Lung (tissue), 12 donors: ENCODE data around the gene PES1. TPM values are rescaled to one million over a fixed set of nuclear protein-coding genes. Genes with fewer than 3 reads are reported as not detected.

ENCODE experiments used
- ATAC-seq: fragments of 200-7000 bp; cut with Tn5 transposase; one replicate; pipeline ENCODE4 v1.9.1; 2020; ENCODE audit warnings: moderate number of reproducible peaks; ENCODE audit not compliant: insufficient read depth, low FRiP score
- DNase-seq, 3 donors: peaks; one replicate each; pipeline ENCODE4 v3.0.0-alpha.2; 2013 to 2017
- H3K27ac ChIP-seq, 2 donors: one replicate each; pipeline ENCODE4 v1.5.1; 2013; ENCODE audit warnings: mild to moderate bottlenecking in 2 of 2, moderate library complexity in 2 of 2, control low read depth in 1 of 2, inconsistent platforms in 1 of 2, low read depth in 1 of 2, low read length in 1 of 2
- H3K27me3 ChIP-seq, 3 donors: one replicate each; pipeline ENCODE4 v1.5.1; 2013; ENCODE audit warnings: low read length in 2 of 3; ENCODE audit not compliant: control insufficient read depth in 3 of 3, insufficient read depth in 3 of 3
- H3K36me3 ChIP-seq, 4 donors: one replicate each; pipeline ENCODE4 v1.5.1; 2013; ENCODE audit warnings: low read length in 4 of 4, mild to moderate bottlenecking in 1 of 4, moderate library complexity in 1 of 4; ENCODE audit not compliant: control insufficient read depth in 4 of 4, insufficient read depth in 4 of 4
- H3K4me1 ChIP-seq, 5 donors: one replicate each; pipeline ENCODE4 v1.5.1; 2013; ENCODE audit warnings: low read length in 5 of 5, mild to moderate bottlenecking in 2 of 5, moderate library complexity in 1 of 5; ENCODE audit not compliant: control insufficient read depth in 5 of 5, insufficient read depth in 5 of 5
- H3K4me3 ChIP-seq: one replicate; pipeline ENCODE4 v1.5.1; 2013; ENCODE audit warnings: mild to moderate bottlenecking, control low read depth, moderate library complexity
- H3K9ac ChIP-seq, 2 donors: one replicate each; pipeline ENCODE4 v1.5.1; 2013; ENCODE audit warnings: low read length in 2 of 2, control low read depth in 1 of 2; ENCODE audit not compliant: insufficient read depth in 1 of 2
- H3K9me3 ChIP-seq, 4 donors: one replicate each; pipeline ENCODE4 v1.5.1; 2013; ENCODE audit warnings: low read length in 3 of 4, mild to moderate bottlenecking in 1 of 4, moderate library complexity in 1 of 4; ENCODE audit not compliant: control insufficient read depth in 4 of 4, insufficient read depth in 3 of 4
- WGBS, 2 donors: extraction: QIAGEN DNeasy Blood & Tissue Kit; methylation state at CpG; one replicate each; pipeline ENCODE4 v1.1.7; 2013; 5-methylcytosine and 5-hydroxymethylcytosine counted together
- polyA plus RNA-seq, 2 donors: library from polyadenylated mRNA; stranded (reverse); fragments of 200-250 nt; gene quantifications; one replicate each; pipeline ENCODE4 v1.2.1, GENCODE V29; 2013
- total RNA-seq, 2 donors: library from RNA; depleted of rRNA in 1 of 2; stranded (reverse); fragments of >200 nt in 1 of 2; gene quantifications; one replicate each; pipeline ENCODE4 v1.2.1, GENCODE V29; 2014 to 2021
- TF ChIP-seq, protein P1 (sequence below): IDR thresholded peaks from 2 replicates; pipeline ENCODE4 v1.5.1; 2012; ENCODE audit warnings: mild to moderate bottlenecking; ENCODE audit errors: control extremely low read depth, extremely low read depth
- donor health status: control.
- donor health status: control.
- donor health status: Bipolar disorder and iron deficiency.
- donor health status: healthy.
- donor health status: DM: yes; HTN: yes; CAD: no.

PES1 gene
- total and polyA plus RNA-seq, 4 donors: 34.4 to 77.2 (median 72.7) TPM

DNA sequence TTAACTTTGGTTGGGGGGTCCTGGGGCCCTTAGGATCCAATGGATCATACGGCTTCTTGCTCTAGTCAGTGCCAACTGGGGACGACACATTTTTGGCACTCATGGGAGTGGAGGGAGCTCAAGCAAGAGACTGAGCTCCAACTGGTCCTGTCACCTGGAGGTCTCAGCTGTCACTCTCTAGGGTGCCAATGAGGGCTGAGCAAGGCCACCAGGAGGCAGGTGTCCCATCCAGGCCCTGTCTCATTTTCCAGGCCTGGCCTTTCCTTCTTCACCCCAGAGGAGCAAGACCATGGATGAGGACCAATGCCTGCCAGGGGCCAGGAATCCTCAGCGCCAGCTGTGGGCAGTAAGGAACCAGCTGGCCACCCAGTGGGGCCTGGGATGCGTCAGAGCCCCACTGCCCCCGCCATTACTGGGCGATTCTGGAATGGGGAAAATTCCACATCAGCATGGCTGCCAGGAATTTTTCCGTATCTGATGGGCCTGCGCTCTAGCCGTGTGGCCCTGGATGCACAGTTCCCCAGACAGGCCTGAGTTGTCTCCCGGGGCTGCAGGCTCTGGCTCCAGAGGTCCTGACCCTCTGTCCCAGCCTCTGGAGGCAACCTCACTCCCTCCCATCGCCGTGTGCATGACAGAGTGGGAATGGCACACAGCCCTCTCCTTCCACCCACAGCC is 16.6 kb downstream of the PES1 start:
- H3K27ac ChIP-seq: no peak overlapping the region
- H3K4me1 ChIP-seq: peaks cover 0 to 11% (median 3%) of the 10 kb centered on the region in 5 donors
- TF ChIP-seq, protein P1, sequence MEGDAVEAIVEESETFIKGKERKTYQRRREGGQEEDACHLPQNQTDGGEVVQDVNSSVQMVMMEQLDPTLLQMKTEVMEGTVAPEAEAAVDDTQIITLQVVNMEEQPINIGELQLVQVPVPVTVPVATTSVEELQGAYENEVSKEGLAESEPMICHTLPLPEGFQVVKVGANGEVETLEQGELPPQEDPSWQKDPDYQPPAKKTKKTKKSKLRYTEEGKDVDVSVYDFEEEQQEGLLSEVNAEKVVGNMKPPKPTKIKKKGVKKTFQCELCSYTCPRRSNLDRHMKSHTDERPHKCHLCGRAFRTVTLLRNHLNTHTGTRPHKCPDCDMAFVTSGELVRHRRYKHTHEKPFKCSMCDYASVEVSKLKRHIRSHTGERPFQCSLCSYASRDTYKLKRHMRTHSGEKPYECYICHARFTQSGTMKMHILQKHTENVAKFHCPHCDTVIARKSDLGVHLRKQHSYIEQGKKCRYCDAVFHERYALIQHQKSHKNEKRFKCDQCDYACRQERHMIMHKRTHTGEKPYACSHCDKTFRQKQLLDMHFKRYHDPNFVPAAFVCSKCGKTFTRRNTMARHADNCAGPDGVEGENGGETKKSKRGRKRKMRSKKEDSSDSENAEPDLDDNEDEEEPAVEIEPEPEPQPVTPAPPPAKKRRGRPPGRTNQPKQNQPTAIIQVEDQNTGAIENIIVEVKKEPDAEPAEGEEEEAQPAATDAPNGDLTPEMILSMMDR: no peak
- ATAC-seq (no peak), DNase-seq (peak; percentile 39 to 53 (median 44))
- H3K9me3 ChIP-seq: no peaks in the 10 kb centered on the region
- no peak overlapping the region for H3K4me3 ChIP-seq
- WGBS, 2 donors: 72 to 75% methylated on average over 12 of the region's 12 CpGs
- H3K36me3 ChIP-seq: peaks cover 16 to 41% (median 30%) of the 10 kb centered on the region in 4 donors
- no peaks in the 10 kb centered on the region for H3K27me3 ChIP-seq
- no peak overlapping the region for H3K9ac ChIP-seq

DNA sequence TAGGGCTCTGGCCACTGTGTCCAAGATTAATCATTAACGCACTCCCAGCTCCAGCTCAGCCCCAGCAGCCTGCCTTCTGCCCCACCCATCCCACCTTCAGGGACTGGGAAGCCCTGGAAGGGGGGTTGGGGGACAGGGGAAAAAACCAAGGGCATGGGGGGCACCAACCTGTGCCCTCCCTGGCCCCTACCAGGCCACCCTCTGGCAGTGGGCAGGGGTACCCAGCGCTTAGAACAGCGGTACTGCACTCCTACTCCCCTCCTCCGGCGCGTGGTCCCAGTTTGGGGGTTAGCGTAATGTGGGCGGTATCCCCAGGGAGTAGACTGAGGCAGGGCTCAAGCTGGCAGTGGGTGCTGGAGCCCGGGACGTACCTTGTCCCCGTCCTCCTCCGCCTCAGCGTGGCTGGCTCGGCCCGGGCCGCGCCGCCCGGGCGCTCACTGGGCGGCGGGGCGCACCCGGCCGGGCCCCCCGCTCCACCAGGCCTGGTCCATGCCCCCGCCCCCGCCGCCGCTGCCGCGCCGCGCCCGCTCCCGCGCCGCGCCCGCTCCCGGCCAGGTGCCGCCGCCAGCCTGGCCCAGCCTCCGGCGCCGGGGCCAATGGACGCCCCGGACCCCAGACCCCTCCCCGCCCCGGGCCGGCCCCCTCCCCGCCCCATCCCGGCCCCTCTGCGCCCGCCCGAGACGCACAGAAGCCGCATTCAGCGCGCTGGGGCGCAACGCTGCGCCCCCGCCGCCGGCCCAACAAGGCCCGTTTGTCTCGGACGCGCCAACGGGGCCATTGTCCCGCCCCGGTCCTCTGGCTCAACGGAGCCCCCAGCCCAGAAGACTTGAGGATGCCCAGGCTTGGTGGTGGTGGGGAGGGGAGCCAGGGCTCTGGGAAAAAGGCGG is 17.4 kb downstream of the PES1 start, which contains the start of gene GAL3ST1:
TSS of gene GAL3ST1 (minus strand) at position 571 of the 887 bp plus-strand sequence. CDS start 17,273 bp downstream, outside the sequence.
- Histone ChIP-seq H3K27me3 (no peaks in the 10 kb centered on the region), H3K9me3 (no peaks in the 10 kb centered on the region), H3K4me3 (no peak within 1 kb of the TSS), H3K9ac (no peak within 1 kb of the TSS), H3K27ac (peak within 1 kb of the TSS in 1 of 2 donors; percentile 52), H3K36me3 (peaks cover 8 to 33% (median 23%) of the 10 kb centered on the region in 4 donors), H3K4me1 (peaks cover 0 to 11% (median 3%) of the 10 kb centered on the region in 5 donors)
- DNase-seq (peak; percentile 13 to 45 (median 42)), ATAC-seq (peak; percentile 23)
- 8 to 17% methylated on average over 36 to 75 of the region's 75 CpGs for WGBS, 2 donors
- TF ChIP-seq, protein P1: no peak

DNA sequence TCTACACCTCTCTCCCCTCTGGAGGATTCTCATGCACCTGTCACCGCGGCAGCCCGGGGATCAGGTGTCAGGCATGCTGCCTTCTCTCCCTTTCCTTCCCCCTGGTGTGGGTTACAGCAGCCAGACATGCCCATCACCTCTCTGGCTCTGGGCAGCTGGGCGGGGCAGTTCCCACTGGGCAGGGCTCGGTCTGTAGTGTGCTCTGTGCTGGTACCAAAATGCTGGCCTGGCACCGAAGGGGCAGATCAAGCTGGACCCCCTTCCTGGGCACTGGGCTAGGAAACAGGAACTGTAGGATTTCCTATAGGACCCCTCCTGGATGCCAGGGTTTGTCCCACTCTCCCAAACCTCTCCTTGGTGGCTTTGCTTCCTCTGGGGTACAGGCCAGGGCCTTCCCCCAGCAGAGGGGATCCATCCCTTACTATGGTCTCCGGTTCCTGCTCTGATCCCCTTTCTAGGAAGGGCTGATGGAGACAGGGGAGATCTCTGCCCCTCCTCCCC is 18.1 kb downstream of the PES1 start:
- no peak overlapping the region for H3K9ac ChIP-seq
- peak overlapping the region in 1 of 2 donors; percentile 13 for H3K27ac ChIP-seq
- H3K36me3 ChIP-seq: peaks cover 5 to 26% (median 17%) of the 10 kb centered on the region in 4 donors
- peaks cover 0 to 2% (median 0%) of the 10 kb centered on the region in 3 donors for H3K27me3 ChIP-seq
- H3K4me1 ChIP-seq: peaks cover 0 to 11% (median 3%) of the 10 kb centered on the region in 5 donors
- no peaks in the 10 kb centered on the region for H3K9me3 ChIP-seq
- no peak for ATAC-seq
- TF ChIP-seq, protein P1: no peak
- WGBS, 2 donors: 40 to 62% methylated on average over 7 of the region's 7 CpGs
- no peak overlapping the region for H3K4me3 ChIP-seq
- peak in 1 of 3 donors; percentile 8 for DNase-seq
